Endothelial cell of hepatic sinusoid (primary cell): ENCODE data around the gene NBL1.

Experiments used
- in situ Hi-C: cut with HindIII; loops from 2 replicates; pipeline ENCODE4 v1.10.0; 2017; ENCODE audit warnings: low sequenced_read_pairs

The NBL1 gene

GRCh38 chr1:19643602-19644394 is at the start of gene NBL1:
TSS of gene NBL1 (plus strand) at chr1:19644311. CDS start at chr1:19655031, 10,720 bp downstream.
- in situ Hi-C loops: no loop called here

GRCh38 chr1:19596065-19596713 is 47.9 kb upstream of the NBL1 start:
- in situ Hi-C loops: loop anchor here (5.0 kb wide), 2 partner anchors 51 to 114 kb away; no protein-coding TSS in a partner anchor

GRCh38 chr1:19596714-19597495 is 47.2 kb upstream of the NBL1 start:
- in situ Hi-C loops: loop anchor here (5.0 kb wide), 2 partner anchors 50 to 115 kb away; no protein-coding TSS in a partner anchor

GRCh38 chr1:19597496-19598309 is 46.4 kb upstream of the NBL1 start:
- in situ Hi-C loops: loop anchor here (5.0 kb wide), 2 partner anchors 50 to 115 kb away; no protein-coding TSS in a partner anchor

- in situ Hi-C loops: loop anchor here (5.0 kb wide), 2 partner anchors 47 to 118 kb away; no protein-coding TSS in a partner anchor
Measured at GRCh38 chr1:19599810-19600209, 44.3 kb upstream of the NBL1 start.

GRCh38 chr1:19602486-19602885 is 41.6 kb upstream of the NBL1 start:
- in situ Hi-C loops: no loop called here

GRCh38 chr1:19605967-19606366 is 38.1 kb upstream of the NBL1 start:
- in situ Hi-C loops: no loop called here

GRCh38 chr1:19606817-19607642 is 37.1 kb upstream of the NBL1 start:
- in situ Hi-C loops: no loop called here

- in situ Hi-C loops: no loop called here
Measured at GRCh38 chr1:19608232-19608631, 35.9 kb upstream of the NBL1 start.

- in situ Hi-C loops: no loop called here
Measured at GRCh38 chr1:19610282-19610981, 33.7 kb upstream of the NBL1 start.

GRCh38 chr1:19612530-19612929 is 31.6 kb upstream of the NBL1 start:
- in situ Hi-C loops: no loop called here

- in situ Hi-C loops: no loop called here
Measured at GRCh38 chr1:19613171-19613703, 30.9 kb upstream of the NBL1 start.

GRCh38 chr1:19615438-19615837 is 28.7 kb upstream of the NBL1 start:
- in situ Hi-C loops: no loop called here

GRCh38 chr1:19616489-19616888 is 27.6 kb upstream of the NBL1 start:
- in situ Hi-C loops: no loop called here

- in situ Hi-C loops: no loop called here
Measured at GRCh38 chr1:19617376-19617775, 26.7 kb upstream of the NBL1 start.

GRCh38 chr1:19618428-19618827 is 25.7 kb upstream of the NBL1 start:
- in situ Hi-C loops: no loop called here

GRCh38 chr1:19619697-19620384 is 24.3 kb upstream of the NBL1 start:
- in situ Hi-C loops: no loop called here

GRCh38 chr1:19620786-19621185 is 23.3 kb upstream of the NBL1 start:
- in situ Hi-C loops: no loop called here
